ENCODE data around the gene SOX15.
A peak's percentile ranks its signal among the peaks of the same experiment; 100 is the strongest.

The SOX15 gene

DNA sequence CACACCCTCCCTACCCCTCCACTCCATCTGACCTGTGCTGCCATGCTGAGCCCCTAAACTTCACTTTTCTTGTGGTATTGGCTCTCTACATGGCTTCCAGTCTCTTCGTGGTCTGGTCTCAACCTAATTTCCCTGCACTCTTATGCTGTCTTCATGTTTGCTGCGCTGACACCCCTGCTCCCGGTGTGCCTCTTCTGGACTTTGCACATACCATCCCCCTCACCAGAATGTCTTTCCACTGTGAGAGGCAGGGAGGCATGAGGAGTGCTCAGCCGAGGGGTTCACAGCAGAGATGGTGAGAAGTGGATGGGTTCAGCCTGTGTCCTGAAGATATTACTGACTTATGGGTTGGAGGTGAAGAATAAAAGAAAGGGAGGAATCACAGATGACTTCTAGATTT lies 38.5 kb downstream of the SOX15 start:
- ATAC-seq: no peak
- TF ChIP-seq TCF4 (CRISPR knock-in tag; IDR thresholded peaks at IDR 0.05; ENCODE audit: borderline replicate concordance) (no peak), BACH2 (CRISPR knock-in tag; IDR thresholded peaks at IDR 0.05; ENCODE audit: borderline replicate concordance) (no peak), ARNTL (CRISPR knock-in tag; IDR thresholded peaks at IDR 0.05; ENCODE audit: borderline replicate concordance, low read depth) (no peak), ZFP3 (CRISPR knock-in tag; IDR thresholded peaks at IDR 0.05) (no peak)
- TF ChIP-seq, protein P1, sequence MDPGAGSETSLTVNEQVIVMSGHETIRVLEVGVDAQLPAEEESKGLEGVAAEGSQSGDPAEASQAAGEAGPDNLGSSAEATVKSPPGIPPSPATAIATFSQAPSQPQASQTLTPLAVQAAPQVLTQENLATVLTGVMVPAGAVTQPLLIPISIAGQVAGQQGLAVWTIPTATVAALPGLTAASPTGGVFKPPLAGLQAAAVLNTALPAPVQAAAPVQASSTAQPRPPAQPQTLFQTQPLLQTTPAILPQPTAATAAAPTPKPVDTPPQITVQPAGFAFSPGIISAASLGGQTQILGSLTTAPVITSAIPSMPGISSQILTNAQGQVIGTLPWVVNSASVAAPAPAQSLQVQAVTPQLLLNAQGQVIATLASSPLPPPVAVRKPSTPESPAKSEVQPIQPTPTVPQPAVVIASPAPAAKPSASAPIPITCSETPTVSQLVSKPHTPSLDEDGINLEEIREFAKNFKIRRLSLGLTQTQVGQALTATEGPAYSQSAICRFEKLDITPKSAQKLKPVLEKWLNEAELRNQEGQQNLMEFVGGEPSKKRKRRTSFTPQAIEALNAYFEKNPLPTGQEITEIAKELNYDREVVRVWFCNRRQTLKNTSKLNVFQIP (CRISPR knock-in tag; IDR thresholded peaks at IDR 0.05; ENCODE audit: borderline replicate concordance, low read depth): no peak
- TF ChIP-seq, protein P2, sequence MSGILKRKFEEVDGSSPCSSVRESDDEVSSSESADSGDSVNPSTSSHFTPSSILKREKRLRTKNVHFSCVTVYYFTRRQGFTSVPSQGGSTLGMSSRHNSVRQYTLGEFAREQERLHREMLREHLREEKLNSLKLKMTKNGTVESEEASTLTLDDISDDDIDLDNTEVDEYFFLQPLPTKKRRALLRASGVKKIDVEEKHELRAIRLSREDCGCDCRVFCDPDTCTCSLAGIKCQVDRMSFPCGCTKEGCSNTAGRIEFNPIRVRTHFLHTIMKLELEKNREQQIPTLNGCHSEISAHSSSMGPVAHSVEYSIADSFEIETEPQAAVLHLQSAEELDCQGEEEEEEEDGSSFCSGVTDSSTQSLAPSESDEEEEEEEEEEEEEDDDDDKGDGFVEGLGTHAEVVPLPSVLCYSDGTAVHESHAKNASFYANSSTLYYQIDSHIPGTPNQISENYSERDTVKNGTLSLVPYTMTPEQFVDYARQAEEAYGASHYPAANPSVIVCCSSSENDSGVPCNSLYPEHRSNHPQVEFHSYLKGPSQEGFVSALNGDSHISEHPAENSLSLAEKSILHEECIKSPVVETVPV (CRISPR knock-in tag; IDR thresholded peaks at IDR 0.05): no peak
- TF ChIP-seq, protein P3, sequence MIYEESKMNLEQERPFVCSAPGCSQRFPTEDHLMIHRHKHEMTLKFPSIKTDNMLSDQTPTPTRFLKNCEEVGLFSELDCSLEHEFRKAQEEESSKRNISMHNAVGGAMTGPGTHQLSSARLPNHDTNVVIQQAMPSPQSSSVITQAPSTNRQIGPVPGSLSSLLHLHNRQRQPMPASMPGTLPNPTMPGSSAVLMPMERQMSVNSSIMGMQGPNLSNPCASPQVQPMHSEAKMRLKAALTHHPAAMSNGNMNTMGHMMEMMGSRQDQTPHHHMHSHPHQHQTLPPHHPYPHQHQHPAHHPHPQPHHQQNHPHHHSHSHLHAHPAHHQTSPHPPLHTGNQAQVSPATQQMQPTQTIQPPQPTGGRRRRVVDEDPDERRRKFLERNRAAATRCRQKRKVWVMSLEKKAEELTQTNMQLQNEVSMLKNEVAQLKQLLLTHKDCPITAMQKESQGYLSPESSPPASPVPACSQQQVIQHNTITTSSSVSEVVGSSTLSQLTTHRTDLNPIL (CRISPR knock-in tag; IDR thresholded peaks at IDR 0.05; ENCODE audit: low read depth): no peak

DNA sequence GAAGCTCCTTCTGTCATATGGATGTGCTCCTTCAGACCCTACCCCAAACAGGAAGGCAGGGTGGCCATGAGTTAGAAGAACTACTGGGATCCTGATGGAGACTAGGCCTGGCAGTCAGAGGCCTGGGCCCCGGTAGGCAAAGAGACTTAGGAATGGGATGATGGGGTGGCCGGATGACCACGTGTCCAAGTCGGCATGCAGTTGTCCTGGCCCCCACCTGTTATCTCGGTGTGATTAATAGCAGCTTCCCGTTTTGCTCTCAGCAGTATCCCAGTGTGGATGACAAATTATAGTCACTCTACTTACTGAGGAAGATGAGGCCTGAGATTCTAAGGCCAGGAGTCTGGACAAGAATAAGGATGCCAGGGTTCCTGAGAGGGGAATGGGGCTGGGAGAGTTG lies 39.5 kb downstream of the SOX15 start:
- ATAC-seq: no peak
- TF ChIP-seq, protein P4, sequence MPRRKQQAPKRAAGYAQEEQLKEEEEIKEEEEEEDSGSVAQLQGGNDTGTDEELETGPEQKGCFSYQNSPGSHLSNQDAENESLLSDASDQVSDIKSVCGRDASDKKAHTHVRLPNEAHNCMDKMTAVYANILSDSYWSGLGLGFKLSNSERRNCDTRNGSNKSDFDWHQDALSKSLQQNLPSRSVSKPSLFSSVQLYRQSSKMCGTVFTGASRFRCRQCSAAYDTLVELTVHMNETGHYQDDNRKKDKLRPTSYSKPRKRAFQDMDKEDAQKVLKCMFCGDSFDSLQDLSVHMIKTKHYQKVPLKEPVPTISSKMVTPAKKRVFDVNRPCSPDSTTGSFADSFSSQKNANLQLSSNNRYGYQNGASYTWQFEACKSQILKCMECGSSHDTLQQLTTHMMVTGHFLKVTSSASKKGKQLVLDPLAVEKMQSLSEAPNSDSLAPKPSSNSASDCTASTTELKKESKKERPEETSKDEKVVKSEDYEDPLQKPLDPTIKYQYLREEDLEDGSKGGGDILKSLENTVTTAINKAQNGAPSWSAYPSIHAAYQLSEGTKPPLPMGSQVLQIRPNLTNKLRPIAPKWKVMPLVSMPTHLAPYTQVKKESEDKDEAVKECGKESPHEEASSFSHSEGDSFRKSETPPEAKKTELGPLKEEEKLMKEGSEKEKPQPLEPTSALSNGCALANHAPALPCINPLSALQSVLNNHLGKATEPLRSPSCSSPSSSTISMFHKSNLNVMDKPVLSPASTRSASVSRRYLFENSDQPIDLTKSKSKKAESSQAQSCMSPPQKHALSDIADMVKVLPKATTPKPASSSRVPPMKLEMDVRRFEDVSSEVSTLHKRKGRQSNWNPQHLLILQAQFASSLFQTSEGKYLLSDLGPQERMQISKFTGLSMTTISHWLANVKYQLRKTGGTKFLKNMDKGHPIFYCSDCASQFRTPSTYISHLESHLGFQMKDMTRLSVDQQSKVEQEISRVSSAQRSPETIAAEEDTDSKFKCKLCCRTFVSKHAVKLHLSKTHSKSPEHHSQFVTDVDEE (CRISPR knock-in tag; IDR thresholded peaks at IDR 0.05): no peak
- TF ChIP-seq TOX (CRISPR knock-in tag; IDR thresholded peaks at IDR 0.05; ENCODE audit: borderline replicate concordance) (no peak), CSDC2 (CRISPR knock-in tag; IDR thresholded peaks at IDR 0.05) (no peak), TCF4 (CRISPR knock-in tag; IDR thresholded peaks at IDR 0.05; ENCODE audit: borderline replicate concordance) (no peak), ZNF70 (CRISPR knock-in tag; IDR thresholded peaks at IDR 0.05) (no peak), ISL1 (CRISPR knock-in tag; IDR thresholded peaks at IDR 0.05) (no peak), ESRRG (CRISPR knock-in tag; IDR thresholded peaks at IDR 0.05) (no peak), OSR1 (CRISPR knock-in tag; IDR thresholded peaks at IDR 0.05) (no peak), PPARA (CRISPR knock-in tag; IDR thresholded peaks at IDR 0.05; ENCODE audit: borderline replicate concordance) (no peak)
- TF ChIP-seq, protein P2 (CRISPR knock-in tag; IDR thresholded peaks at IDR 0.05): no peak

DNA sequence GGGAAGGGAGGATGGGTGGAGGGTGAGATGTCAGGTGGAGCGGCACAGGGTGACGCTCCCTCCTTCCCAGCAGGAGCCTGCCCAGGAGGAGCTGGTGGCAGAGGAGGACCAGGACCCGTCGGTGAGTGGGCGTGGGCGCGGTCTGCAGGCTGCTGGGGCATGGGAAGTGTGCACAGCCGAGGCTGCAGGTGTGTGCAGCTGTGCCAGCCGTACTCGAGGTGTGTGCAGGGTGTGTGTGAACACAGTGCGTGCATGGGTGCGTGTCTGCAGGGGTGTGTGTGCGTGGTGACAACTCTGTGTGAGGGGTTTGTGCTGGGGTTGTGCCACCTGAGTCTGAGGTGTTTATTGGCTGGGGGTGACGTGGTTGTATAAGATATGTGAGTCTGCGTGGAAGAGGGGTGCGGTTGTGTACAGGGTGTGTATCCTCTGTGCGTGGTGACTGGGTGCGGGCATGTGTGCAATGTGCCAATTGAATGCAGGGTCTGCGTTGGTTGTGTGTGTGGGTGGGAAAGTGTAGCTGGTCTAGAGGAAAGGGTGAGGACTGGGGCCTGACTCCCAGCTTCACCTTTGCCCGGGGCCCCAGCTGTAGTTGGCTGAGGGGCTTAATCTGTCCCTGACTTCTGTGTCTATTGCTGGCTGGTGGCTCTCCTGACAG lies 40.4 kb downstream of the SOX15 start:
- peak; percentile 67 for ATAC-seq

More for the DNA sequence above, 40.4 kb downstream of the SOX15 start:
- TF ChIP-seq ZNF70 (CRISPR knock-in tag; IDR thresholded peaks at IDR 0.05): no peak
- no peak for TF ChIP-seq PPARA (CRISPR knock-in tag; IDR thresholded peaks at IDR 0.05; ENCODE audit: borderline replicate concordance)
- TF ChIP-seq CSDC2 (CRISPR knock-in tag; IDR thresholded peaks at IDR 0.05): no peak
- no peak for TF ChIP-seq RARB (CRISPR knock-in tag; IDR thresholded peaks at IDR 0.05)
- TF ChIP-seq SNAI2 (CRISPR knock-in tag; IDR thresholded peaks at IDR 0.05): no peak
- no peak for TF ChIP-seq ZNF8 (CRISPR knock-in tag; IDR thresholded peaks at IDR 0.05)
- TF ChIP-seq TOX (CRISPR knock-in tag; IDR thresholded peaks at IDR 0.05; ENCODE audit: borderline replicate concordance): no peak
- no peak for TF ChIP-seq GLIS3 (CRISPR knock-in tag; IDR thresholded peaks at IDR 0.05)
- TF ChIP-seq, protein P2 (CRISPR knock-in tag; IDR thresholded peaks at IDR 0.05): no peak
- TF ChIP-seq ZC3H10 (CRISPR knock-in tag; IDR thresholded peaks at IDR 0.05): no peak
- TF ChIP-seq ARNTL (CRISPR knock-in tag; IDR thresholded peaks at IDR 0.05; ENCODE audit: borderline replicate concordance, low read depth): no peak
- TF ChIP-seq, protein P4 (CRISPR knock-in tag; IDR thresholded peaks at IDR 0.05): no peak
- no peak for TF ChIP-seq ZFP30 (CRISPR knock-in tag; IDR thresholded peaks at IDR 0.05)
- no peak for TF ChIP-seq ZFP3 (CRISPR knock-in tag; IDR thresholded peaks at IDR 0.05)
- TF ChIP-seq BACH2 (CRISPR knock-in tag; IDR thresholded peaks at IDR 0.05; ENCODE audit: borderline replicate concordance): no peak
